Endothelial cell of umbilical vein (primary cell): ENCODE data around the gene IL36G.

Source experiments
- CTCF ChIP-seq, 2 donors: IDR thresholded peaks; 1 replicate in 1 of 2; 2 replicates in 1 of 2; pipeline ENCODE4 v1.5.1; 2011; ENCODE audit warnings: low read length in 2 of 2, mild to moderate bottlenecking in 2 of 2, moderate library complexity in 2 of 2, control low read depth in 1 of 2, inconsistent platforms in 1 of 2, low read depth in 1 of 2; ENCODE audit not compliant: insufficient read depth in 1 of 2; ENCODE audit errors: extremely low read depth in 1 of 2
- JUN ChIP-seq: IDR thresholded peaks from 2 replicates; pipeline ENCODE4 v1.6.1; 2011; ENCODE audit warnings: borderline replicate concordance, low read depth; ENCODE audit not compliant: insufficient read length, insufficient read depth

GRCh38 chr2:112958428-112959108 is 19.2 kb upstream of the IL36G start:
- TF ChIP-seq CTCF (IDR thresholded peaks at IDR 0.05; ENCODE audit: extremely low read depth in 1 of 2, insufficient read depth in 1 of 2, low read depth in 1 of 2, low read length in 2 of 2), result peak; percentile 84 to 90
- TF ChIP-seq JUN, result no peak
